ENCODE measurements around the gene DCX.

DNA sequence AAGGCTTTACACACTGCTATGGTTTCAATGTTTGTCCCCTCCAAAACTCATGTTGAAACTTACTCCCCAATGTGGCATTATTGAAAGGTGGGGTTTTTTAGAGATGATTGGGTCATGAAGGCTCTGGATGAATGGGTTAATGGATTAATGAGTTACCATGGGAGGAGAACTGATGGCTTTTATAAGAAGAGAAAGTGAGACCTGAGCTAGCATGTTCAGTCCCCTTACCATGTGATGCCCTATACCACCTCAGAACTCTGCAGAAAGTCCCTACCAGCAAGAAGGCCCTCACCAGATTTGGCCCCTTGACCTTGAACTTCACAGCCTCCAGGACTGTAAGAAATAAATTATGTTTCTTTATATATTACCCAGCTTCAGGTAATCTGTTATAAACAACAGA, 72.8 kb downstream of the DCX start:
- no peak for TF ChIP-seq POLR2A (IDR thresholded peaks at IDR 0.05)
- TF ChIP-seq, protein P1, sequence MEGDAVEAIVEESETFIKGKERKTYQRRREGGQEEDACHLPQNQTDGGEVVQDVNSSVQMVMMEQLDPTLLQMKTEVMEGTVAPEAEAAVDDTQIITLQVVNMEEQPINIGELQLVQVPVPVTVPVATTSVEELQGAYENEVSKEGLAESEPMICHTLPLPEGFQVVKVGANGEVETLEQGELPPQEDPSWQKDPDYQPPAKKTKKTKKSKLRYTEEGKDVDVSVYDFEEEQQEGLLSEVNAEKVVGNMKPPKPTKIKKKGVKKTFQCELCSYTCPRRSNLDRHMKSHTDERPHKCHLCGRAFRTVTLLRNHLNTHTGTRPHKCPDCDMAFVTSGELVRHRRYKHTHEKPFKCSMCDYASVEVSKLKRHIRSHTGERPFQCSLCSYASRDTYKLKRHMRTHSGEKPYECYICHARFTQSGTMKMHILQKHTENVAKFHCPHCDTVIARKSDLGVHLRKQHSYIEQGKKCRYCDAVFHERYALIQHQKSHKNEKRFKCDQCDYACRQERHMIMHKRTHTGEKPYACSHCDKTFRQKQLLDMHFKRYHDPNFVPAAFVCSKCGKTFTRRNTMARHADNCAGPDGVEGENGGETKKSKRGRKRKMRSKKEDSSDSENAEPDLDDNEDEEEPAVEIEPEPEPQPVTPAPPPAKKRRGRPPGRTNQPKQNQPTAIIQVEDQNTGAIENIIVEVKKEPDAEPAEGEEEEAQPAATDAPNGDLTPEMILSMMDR (IDR thresholded peaks at IDR 0.05): no peak

All from body of pancreas (tissue), 4 donors.